SIG-M5 treated with dmso at 0.1 percent for 504 hours (cell line): ENCODE results near the gene OTOP2.
"Not testable (repeated sequence)": the region's sequence is repeated elsewhere in the genome, so short reads cannot be mapped to it uniquely, and the experiment has no call there.

Experiments used
- DNase-seq: peaks from one replicate; lab custom pipeline; 2025; ENCODE audit not compliant: unreplicated experiment; lab: John Stamatoyannopoulos, UW

The OTOP2 gene

DNA sequence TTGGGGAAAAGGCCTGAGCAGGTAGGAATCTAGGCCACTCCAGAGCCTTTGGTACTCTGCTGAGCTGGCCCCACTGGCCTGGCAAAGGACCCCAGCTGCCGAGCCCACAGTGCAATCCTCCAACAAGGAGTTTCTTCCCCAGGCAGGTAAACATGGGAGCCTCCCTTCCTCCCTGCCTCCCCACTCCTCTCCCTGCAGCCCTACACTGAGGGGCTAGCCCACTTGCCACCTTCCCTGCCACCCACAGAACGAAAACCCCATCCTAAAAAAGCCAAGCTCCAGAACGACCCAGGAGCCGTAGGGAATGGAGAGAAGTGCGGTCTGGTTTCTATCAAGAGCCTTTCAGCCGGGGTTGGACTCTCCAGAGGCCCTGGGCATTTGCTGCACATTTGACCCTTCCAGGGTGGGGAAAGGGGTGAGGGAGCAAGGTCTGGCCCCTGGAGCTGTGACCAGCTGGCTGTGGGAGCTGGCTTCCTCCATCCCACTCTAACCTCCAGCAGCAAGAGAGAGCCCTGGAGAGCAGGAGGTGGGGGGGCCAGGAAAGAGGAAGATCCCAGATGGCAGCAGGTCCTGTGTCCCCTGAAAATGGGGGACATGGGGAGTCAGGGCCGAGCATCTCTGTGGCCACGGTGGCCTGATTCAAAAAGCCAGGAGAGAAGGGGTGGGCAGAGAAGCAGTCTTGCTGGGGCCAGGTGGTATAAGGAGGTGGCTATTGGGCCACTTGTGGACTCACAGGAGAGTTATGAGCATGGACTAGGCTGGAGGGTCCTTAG lies 47.2 kb downstream of the OTOP2 start:
- DNase-seq: no peak

DNA sequence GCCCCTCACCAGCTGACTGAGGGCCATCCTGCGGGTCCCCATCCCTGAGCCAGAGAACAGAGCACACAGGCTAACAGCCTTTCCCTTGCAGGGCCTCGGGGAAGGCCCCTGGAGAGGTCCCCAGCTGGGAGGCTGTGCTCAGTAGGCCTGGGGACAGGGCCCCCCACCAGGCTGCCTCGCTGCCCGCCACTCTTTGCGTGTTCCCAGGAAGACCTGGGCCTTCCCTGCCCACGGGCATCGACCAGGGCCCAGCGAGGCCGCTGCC lies 47.7 kb downstream of the OTOP2 start:
- DNase-seq: no peak

DNA sequence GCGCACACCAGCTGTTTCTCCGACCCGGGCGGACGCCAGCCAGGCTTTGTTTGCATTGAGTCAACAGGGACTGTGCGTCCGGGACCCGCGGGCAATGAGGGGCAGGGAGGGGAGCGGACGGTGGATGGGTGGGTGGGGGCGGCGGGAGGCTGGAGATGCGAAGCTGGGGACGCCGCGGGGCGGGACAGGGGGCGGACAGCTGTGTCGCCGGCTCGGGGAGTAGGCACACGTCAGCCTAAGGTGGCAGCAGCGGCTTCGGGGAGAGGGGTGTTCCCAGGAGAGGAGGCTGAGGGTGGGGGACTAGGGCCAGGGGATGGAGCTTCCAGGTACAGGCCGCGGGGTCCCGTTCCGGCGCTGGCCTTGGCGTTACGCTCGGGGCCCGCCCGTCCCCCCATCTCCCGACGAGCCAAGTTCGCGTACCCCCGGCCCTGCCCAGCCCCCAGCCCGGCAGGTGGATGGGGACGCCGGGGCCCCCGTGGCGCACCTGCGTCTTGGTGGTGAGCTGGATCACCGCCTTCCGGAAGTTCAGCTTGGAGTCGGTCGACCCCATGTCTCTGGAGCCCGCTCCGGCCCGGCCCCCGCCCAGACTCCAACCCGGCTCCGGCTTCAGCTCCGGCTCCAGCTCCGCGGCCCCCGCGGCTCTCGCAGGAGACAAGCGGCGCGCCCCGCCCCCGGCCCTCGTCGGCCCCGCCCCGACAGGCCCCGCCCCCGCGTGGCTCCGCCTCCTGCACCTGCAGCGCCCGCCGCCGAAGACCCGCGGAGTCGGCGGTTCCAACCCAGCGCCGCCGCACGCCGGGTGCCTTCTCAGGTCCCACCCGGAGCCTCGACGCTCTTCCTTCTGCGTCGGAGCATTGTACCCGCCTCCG lies 48.3 kb downstream of the OTOP2 start, which contains the start of gene HID1:
HID1 (minus strand) TSS at position 653 of the 866 bp plus-strand sequence; CDS start at position 550, 103 bp downstream.
- peak; percentile 46 for DNase-seq

DNA sequence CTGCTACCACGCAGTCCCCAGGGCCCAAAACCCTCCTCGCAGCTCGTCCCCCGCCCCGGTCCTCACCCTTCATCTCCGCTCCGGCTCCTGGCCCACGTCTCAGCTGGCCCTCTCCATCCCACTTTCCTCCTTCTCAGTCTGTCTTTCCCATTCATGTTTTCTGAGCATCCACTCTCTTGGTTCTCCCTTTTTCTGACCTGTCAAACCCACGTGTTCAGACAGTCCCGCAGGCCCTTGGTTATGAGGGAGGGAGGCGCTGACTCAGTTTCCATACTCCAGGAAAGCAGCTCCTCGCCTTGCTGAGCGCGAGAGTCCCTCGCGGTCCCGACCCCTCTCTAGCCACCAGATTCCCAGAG lies 48.9 kb downstream of the OTOP2 start:
- DNase-seq: no peak

DNA sequence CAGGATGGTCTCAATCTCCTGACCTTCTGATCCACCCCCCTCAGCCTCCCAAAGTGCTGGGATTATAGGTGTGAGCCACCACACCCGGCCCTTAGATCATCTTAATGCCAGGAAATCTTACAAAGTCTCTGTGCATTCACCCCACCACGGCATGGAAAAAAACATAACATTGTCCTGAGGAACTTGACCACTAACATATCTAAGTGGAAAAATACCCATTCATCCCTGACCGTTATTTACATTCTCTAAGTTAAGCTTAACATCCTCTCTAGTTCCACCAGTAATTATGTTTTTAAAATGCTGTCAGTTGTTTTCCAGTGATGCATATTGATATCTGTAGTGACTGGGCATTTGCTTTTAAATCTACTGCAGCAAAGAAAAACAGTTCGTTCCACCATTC lies 51.9 kb downstream of the OTOP2 start:
- DNase-seq: no peak

DNA sequence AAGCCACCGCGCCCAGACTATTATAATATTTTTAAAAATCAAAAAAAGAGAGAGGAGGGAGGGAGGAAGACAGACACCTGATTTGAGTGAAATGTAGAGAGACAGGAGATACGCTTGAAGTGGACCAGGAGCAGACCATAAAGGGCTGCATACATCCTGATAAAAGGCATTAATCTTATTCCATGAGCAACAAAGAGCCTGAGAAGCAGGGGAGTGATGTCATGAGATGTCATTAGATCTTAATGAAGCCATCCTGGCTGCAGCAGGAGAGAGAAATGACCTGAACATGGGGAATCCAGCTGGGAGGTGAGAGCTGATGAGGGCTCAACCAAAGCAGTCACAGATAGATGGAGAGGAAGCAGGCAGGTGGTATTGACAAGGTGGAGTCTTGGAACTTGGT lies 53.7 kb downstream of the OTOP2 start:
- no peak for DNase-seq

DNA sequence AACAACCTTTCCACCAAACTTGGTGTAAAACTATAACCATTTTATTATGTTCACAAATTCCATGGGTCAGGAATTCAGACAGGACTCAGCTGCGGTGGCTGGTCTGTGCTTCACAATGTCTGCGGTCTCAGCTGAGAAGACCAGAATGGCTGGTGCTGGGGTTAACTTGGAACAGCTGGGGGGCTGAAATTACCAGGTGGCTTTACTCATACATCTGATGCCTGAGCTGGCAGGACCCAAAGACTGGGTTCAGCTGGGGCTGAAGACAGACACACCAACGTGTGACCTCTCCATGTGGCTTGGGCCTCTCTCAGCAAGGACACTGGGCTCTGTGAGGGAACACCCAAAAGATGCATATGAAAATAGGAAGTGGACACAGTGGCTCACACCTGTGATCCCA lies 54.2 kb downstream of the OTOP2 start:
- no peak for DNase-seq

DNA sequence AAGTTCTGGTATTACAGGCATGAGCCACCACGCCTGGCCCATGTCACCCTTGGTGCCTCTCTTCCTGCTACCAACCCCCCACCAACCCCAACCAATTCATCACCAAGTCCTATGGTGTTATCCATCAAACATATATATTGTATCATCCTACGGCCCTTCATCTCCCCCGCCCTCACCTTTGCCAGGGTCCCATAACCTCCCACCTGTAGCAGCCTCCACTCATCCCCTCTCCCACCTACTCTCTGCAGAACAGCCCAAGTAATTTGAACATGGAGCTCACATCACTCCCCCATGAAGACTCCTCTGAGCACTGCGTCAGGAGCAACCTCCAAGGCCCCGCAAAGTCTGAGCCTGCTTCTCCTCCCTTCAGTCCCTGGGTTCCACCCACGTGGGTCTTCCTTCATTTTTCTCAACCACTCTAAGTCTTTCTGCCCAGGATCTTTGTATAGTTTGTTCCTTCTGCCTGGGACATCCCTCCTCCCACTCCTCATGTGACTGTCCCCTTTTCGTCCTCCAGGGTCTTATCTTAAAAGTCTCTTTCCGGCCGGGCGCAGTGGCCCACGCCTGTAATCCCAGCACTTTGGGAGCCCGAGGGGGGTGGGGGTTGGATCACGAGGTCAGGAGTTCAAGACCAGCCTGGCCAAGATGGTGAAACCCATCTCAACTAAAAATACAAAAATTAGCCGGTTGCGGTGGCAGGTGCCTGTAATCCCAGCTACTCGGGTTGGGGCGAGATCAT lies 55.5 kb downstream of the OTOP2 start:
- no peak for DNase-seq

DNA sequence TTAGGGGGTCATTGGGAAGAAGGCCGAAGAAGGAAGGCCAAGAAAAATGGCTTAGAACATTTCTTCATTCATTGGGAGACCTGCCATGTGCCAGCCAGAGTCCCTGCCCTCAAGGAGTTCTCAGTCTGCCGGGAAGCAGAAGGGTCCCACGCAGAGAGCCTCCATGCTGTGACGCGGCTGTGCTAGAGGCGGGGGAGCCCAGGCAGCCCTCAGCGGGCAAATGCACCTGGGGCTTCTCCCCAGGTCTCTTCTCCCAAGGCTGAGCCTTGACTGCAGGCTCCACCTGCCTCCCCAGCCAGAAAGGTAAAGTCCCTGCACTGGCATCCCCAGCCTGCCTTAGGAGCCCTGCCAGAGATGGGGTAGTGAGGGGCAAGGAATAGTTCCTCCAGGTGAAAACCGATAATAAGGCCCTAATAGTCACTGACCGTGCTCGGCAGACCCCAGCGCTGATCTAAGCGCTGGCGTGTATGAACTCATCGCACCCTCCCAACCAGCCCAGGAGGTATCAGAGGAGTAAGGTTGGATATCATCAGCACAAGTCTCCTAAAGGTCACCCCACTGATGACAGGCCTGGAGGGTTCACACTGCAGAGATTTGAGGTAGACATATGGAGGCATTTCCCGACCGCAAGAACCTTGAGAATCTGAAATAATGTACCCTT lies 57.4 kb downstream of the OTOP2 start:
- no peak for DNase-seq

DNA sequence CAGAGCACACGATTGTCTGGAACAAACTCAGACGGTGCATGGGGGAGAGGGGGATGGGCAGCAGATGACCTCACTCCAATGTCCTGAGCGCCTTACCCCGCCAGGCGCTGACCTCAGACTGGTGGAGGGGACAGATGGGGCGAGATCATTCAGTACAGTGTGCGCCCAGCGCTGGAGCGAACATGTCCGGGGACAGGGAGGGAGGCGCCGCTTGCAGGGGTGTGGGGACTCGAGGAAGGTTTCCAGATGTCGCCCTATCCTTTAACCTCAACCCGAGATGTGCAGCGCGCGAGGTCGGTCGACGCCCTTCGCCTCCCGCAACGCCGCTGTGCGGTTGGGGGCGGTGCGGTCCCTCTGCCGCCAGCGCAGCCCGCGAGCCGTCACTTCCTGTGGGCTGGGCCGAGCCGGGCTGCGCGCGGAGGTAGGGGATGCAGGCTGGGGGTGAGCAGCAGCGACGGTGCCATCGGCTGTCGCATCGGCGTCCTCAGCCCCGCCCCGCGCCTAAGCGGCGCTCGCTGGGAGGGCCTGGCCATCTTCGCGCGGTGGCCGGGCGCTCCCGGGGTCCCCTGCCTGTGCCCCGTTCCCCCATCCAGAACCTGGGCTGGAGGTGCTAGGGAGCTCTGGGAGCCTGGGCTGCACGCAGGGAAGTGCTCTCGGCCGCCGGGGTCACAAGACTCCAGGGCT lies 58.0 kb downstream of the OTOP2 start:
- DNase-seq: peak; percentile 61

DNA sequence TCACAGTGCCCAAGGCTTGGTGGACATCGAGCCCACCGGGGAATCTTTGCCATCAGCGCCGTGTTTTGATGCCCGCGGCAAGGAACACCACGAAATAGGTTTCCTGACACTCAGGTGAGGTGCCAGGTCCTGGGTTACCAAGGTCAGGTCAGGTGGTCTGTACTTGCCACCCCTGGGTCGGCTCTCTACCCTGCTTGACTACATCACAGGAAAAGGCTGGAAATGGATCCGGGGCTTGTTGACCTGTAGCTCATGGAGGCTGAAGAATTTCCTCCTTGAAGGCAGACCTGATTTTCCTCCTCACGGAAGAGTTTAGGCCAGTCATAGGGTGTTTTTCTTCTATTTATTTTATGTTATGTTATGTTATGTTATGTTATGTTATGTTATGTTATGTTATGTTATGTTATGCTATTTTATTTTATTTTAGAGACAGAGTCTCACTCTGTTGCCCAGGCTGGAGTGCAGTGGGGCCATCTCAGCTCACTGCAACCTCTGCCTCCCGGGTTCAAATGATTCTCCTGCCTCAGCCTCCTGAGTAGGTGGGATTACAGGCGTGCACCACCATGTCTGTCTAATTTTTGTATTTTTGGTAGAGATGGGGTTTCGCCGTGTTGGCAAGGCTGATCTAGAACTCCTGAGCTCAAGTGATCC lies 58.7 kb downstream of the OTOP2 start:
- not testable (repeated sequence) for DNase-seq
